ENCODE results near the gene TMCO5A.

Gene TMCO5A

GRCh38 chr15:37934340-37934739 lies at the start of gene TMCO5A:
Gene TMCO5A, plus strand, starts transcription at chr15:37934640. Its CDS starts 1,684 bp downstream, at chr15:37936324.
- no peak within 1 kb of the TSS for H3K4me3 ChIP-seq (ENCODE audit: low read length)
- TF ChIP-seq ZNF274 (IDR thresholded peaks at IDR 0.05; ENCODE audit: low read depth, low read length) = no peak

- no peak for TF ChIP-seq ZNF274 (IDR thresholded peaks at IDR 0.05; ENCODE audit: low read depth, low read length)
- H3K4me3 ChIP-seq (ENCODE audit: low read length) = no peak overlapping the region
These were observed 48.8 kb upstream of the TMCO5A start for GRCh38 chr15:37885651-37886050.

GRCh38 chr15:37888356-37888755 lies 46.1 kb upstream of the TMCO5A start:
- H3K4me3 ChIP-seq (ENCODE audit: low read length) = no peak overlapping the region
- TF ChIP-seq ZNF274 (IDR thresholded peaks at IDR 0.05; ENCODE audit: low read depth, low read length) = no peak

GRCh38 chr15:37891766-37892368 lies 42.6 kb upstream of the TMCO5A start:
- H3K4me3 ChIP-seq (ENCODE audit: low read length) = no peak overlapping the region
- no peak for TF ChIP-seq ZNF274 (IDR thresholded peaks at IDR 0.05; ENCODE audit: low read depth, low read length)

GRCh38 chr15:37893309-37893708 lies 41.1 kb upstream of the TMCO5A start:
- no peak for TF ChIP-seq ZNF274 (IDR thresholded peaks at IDR 0.05; ENCODE audit: low read depth, low read length)
- H3K4me3 ChIP-seq (ENCODE audit: low read length) = no peak overlapping the region

- no peak for TF ChIP-seq ZNF274 (IDR thresholded peaks at IDR 0.05; ENCODE audit: low read depth, low read length)
- no peak overlapping the region for H3K4me3 ChIP-seq (ENCODE audit: low read length)
These were observed 36.1 kb upstream of the TMCO5A start for GRCh38 chr15:37898362-37898761.

GRCh38 chr15:37900326-37901221 lies 33.9 kb upstream of the TMCO5A start:
- no peak for TF ChIP-seq ZNF274 (IDR thresholded peaks at IDR 0.05; ENCODE audit: low read depth, low read length)
- no peak overlapping the region for H3K4me3 ChIP-seq (ENCODE audit: low read length)

GRCh38 chr15:37902126-37902525 lies 32.3 kb upstream of the TMCO5A start:
- no peak for TF ChIP-seq ZNF274 (IDR thresholded peaks at IDR 0.05; ENCODE audit: low read depth, low read length)
- H3K4me3 ChIP-seq (ENCODE audit: low read length) = no peak overlapping the region

- TF ChIP-seq ZNF274 (IDR thresholded peaks at IDR 0.05; ENCODE audit: low read depth, low read length) = no peak
These were observed 30.4 kb upstream of the TMCO5A start for GRCh38 chr15:37903919-37904625.

GRCh38 chr15:37907136-37907535 lies 27.3 kb upstream of the TMCO5A start:
- TF ChIP-seq ZNF274 (IDR thresholded peaks at IDR 0.05; ENCODE audit: low read depth, low read length) = no peak

More at GRCh38 chr15:37903919-37904625, 30.4 kb upstream of the TMCO5A start:
- H3K4me3 ChIP-seq (ENCODE audit: low read length) = no peak overlapping the region

GRCh38 chr15:37921527-37922385 lies 12.7 kb upstream of the TMCO5A start:
- no peak for TF ChIP-seq ZNF274 (IDR thresholded peaks at IDR 0.05; ENCODE audit: low read depth, low read length)
- no peak overlapping the region for H3K4me3 ChIP-seq (ENCODE audit: low read length)

More at GRCh38 chr15:37907136-37907535, 27.3 kb upstream of the TMCO5A start:
- no peak overlapping the region for H3K4me3 ChIP-seq (ENCODE audit: low read length)

- TF ChIP-seq ZNF274 (IDR thresholded peaks at IDR 0.05; ENCODE audit: low read depth, low read length) = no peak
- H3K4me3 ChIP-seq (ENCODE audit: low read length) = no peak overlapping the region
These were observed 8.3 kb upstream of the TMCO5A start for GRCh38 chr15:37926136-37926535.

GRCh38 chr15:37929238-37929637 lies 5.2 kb upstream of the TMCO5A start:
- H3K4me3 ChIP-seq (ENCODE audit: low read length) = no peak overlapping the region
- TF ChIP-seq ZNF274 (IDR thresholded peaks at IDR 0.05; ENCODE audit: low read depth, low read length) = no peak

GRCh38 chr15:37931321-37931720 lies 3.1 kb upstream of the TMCO5A start:
- no peak for TF ChIP-seq ZNF274 (IDR thresholded peaks at IDR 0.05; ENCODE audit: low read depth, low read length)
- no peak overlapping the region for H3K4me3 ChIP-seq (ENCODE audit: low read length)

Measured in GM08714 (cell line).